SK-N-SH (cell line): ENCODE results near the gene TMEM245. TPM values are rescaled to one million over a fixed set of nuclear protein-coding genes. Genes with fewer than 3 reads are reported as not detected.

Experiments
- CTCF ChIA-PET: fragments of 300-600, 350-600 bp; formaldehyde crosslinking; extraction: SDS; loops from one replicate; lab custom pipeline; 2021; lab: Yijun Ruan, JAX
- POLR2A ChIA-PET: fragments of 350-600 bp; sonication (Branson Sonifier 250); formaldehyde crosslinking; extraction: SDS; loops from one replicate; lab custom pipeline; 2020; ENCODE audit warnings: antibody characterized with exemption, inconsistent platforms; lab: Yijun Ruan, JAX
- DNase-seq: peaks from one replicate; pipeline ENCODE4 v3.0.0; 2012
- H2AFZ ChIP-seq: fragments of 200-600 bp; sonication (generic); 2 replicates; pipeline ENCODE4 v1.8.1; 2016; ENCODE audit warnings: antibody characterized with exemption, mild to moderate bottlenecking, low read depth
- H3F3A ChIP-seq: fragments of 200-600 bp; sonication (generic); replicated peaks from 2 replicates; pipeline ENCODE3; 2016; ENCODE audit warnings: antibody characterized with exemption, mild to moderate bottlenecking; ENCODE audit not compliant: insufficient read depth
- H3K27ac ChIP-seq, 2 experiments: fragments of 200-500 bp in 1 of 2; fragments of 200-600 bp in 1 of 2; sonication (Bioruptor generic) in 1 of 2; sonication (generic), shearing (Covaris generic) in 1 of 2; 2 replicates each; pipeline versions ENCODE4 v1.5.1 to v1.6.1; 2014 to 2016; ENCODE audit warnings: low read depth in 2 of 2, inconsistent platforms in 1 of 2, low read length in 1 of 2, mild to moderate bottlenecking in 1 of 2, mixed read lengths in 1 of 2
- H3K27me3 ChIP-seq: fragments of 200-600 bp; sonication (generic), shearing (Covaris generic); 2 replicates; pipeline ENCODE4 v1.6.1; 2016; ENCODE audit warnings: mixed run types; ENCODE audit not compliant: insufficient read depth
- H3K36me3 ChIP-seq, 2 experiments: fragments of 200-500 bp in 1 of 2; fragments of 200-600 bp in 1 of 2; sonication (Bioruptor generic) in 1 of 2; sonication (generic) in 1 of 2; replicated peaks in 1 of 2; 2 replicates each; pipeline versions ENCODE3 to v1.5.1; 2014 to 2016; ENCODE audit warnings: low read length in 1 of 2, mild to moderate bottlenecking in 1 of 2; ENCODE audit not compliant: insufficient read depth in 2 of 2, control insufficient read depth in 1 of 2
- H3K4me1 ChIP-seq, 2 experiments: fragments of 200-500 bp in 1 of 2; fragments of 200-600 bp in 1 of 2; sonication (Bioruptor generic) in 1 of 2; sonication (generic), shearing (Covaris generic) in 1 of 2; 2 replicates each; pipeline versions ENCODE4 v1.5.1 to v1.6.1; 2014 to 2016; ENCODE audit warnings: low read depth in 1 of 2, low read length in 1 of 2, mixed run types in 1 of 2; ENCODE audit not compliant: insufficient read depth in 2 of 2, control insufficient read depth in 1 of 2
- H3K4me2 ChIP-seq: fragments of 200-600 bp; sonication (generic), shearing (Covaris generic); 2 replicates; pipeline ENCODE4 v1.6.1; 2017; ENCODE audit warnings: mixed run types
- H3K4me3 ChIP-seq, 2 experiments: fragments of 200-500 bp in 1 of 2; fragments of 200-600 bp in 1 of 2; sonication (Bioruptor generic) in 1 of 2; sonication (generic), shearing (Covaris generic) in 1 of 2; 2 replicates each; pipeline versions ENCODE4 v1.5.1 to v1.8.1; 2014 to 2016; ENCODE audit warnings: low read depth in 2 of 2, inconsistent platforms in 1 of 2, low read length in 1 of 2, mild to moderate bottlenecking in 1 of 2, mixed read lengths in 1 of 2, moderate library complexity in 1 of 2
- H3K79me2 ChIP-seq: fragments of 200-600 bp; sonication (generic); 2 replicates; pipeline ENCODE4 v1.8.1; 2017; ENCODE audit warnings: mild to moderate bottlenecking; ENCODE audit not compliant: insufficient read depth
- H3K9ac ChIP-seq: fragments of 200-600 bp; sonication (generic); 2 replicates; pipeline ENCODE4 v1.6.1; 2017; ENCODE audit warnings: mixed run types
- H3K9me2 ChIP-seq: fragments of 200-600 bp; sonication (generic); 2 replicates; pipeline ENCODE4 v1.6.1; 2017; ENCODE audit warnings: mixed run types
- H3K9me3 ChIP-seq: fragments of 200-600 bp; sonication (generic); 2 replicates; pipeline ENCODE4 v1.6.1; 2017; ENCODE audit warnings: mixed run types, mild to moderate bottlenecking, moderate library complexity
- H4K20me1 ChIP-seq: fragments of 200-600 bp; sonication (generic); 2 replicates; pipeline ENCODE4 v1.6.1; 2017; ENCODE audit warnings: mild to moderate bottlenecking, mixed run types; ENCODE audit not compliant: insufficient read depth
- ELF1 ChIP-seq: IDR thresholded peaks from 2 replicates; pipeline ENCODE4 v1.4.0; 2012
- EZH2phosphoT487 ChIP-seq: fragments of 200-600 bp; sonication (generic); IDR thresholded peaks from 2 replicates; pipeline ENCODE4 v1.6.1; 2017; ENCODE audit warnings: low read depth, mixed run types, mild to moderate bottlenecking, antibody characterized with exemption, moderate library complexity, borderline replicate concordance
- MEF2A ChIP-seq: IDR thresholded peaks from 2 replicates; pipeline ENCODE4 v1.4.0; 2012; ENCODE audit warnings: low read depth, borderline replicate concordance
- NFIC ChIP-seq: IDR thresholded peaks from 2 replicates; pipeline ENCODE4 v1.4.0; 2012; ENCODE audit warnings: borderline replicate concordance
- YY1 ChIP-seq: IDR thresholded peaks from 2 replicates; pipeline ENCODE4 v1.4.0; 2012; ENCODE audit warnings: low read depth, mild to moderate bottlenecking
- WGBS: methylation state at CpG from one replicate; pipeline ENCODE4 v1.1.6; 2017; ENCODE audit warnings: low lambda C conversion rate; 5-methylcytosine and 5-hydroxymethylcytosine counted together
- polyA plus RNA-seq, 3 experiments: library from polyadenylated mRNA; depleted of rRNA; stranded (reverse); fragments of >200 nt; gene quantifications; 2 replicates each; pipeline ENCODE4 v1.2.3, GENCODE V29; 2012
- TF ChIP-seq, protein P1 (sequence below): IDR thresholded peaks from 2 replicates; pipeline ENCODE4; 2012
- TF ChIP-seq, protein P2 (sequence below): IDR thresholded peaks from 2 replicates; pipeline ENCODE4 v1.6.1; 2012; ENCODE audit warnings: mild to moderate bottlenecking, low read depth, low read length, moderate library complexity

Gene TMEM245
- polyA plus RNA-seq, 1 of the 3 experiments (the other 2 are of a cell fraction), result 17.5 TPM

DNA sequence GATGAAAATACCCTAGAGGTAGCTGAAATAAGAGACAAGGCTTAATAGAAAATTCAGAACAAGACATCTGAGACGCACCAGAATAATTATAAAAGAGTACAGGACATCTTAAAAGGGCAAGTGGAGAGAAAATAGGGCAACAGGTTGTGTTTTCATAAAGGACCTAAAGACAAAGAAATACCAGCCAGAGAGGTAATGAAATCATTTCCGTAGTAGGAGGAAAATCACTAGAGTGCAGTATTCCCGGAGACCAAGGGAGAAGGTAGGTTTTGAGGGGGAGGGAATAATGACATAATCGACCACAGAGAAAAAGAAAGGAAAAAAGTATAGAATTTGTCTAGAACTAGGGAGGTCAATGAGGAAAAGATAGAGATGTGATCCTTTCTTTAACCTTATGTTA is 80.2 kb downstream of the TMEM245 start:
- POLR2A ChIA-PET, result no interaction called here
- WGBS, result 94% methylated on average over 4 of the region's 4 CpGs
- no peak overlapping the region for H3K4me2 ChIP-seq

DNA sequence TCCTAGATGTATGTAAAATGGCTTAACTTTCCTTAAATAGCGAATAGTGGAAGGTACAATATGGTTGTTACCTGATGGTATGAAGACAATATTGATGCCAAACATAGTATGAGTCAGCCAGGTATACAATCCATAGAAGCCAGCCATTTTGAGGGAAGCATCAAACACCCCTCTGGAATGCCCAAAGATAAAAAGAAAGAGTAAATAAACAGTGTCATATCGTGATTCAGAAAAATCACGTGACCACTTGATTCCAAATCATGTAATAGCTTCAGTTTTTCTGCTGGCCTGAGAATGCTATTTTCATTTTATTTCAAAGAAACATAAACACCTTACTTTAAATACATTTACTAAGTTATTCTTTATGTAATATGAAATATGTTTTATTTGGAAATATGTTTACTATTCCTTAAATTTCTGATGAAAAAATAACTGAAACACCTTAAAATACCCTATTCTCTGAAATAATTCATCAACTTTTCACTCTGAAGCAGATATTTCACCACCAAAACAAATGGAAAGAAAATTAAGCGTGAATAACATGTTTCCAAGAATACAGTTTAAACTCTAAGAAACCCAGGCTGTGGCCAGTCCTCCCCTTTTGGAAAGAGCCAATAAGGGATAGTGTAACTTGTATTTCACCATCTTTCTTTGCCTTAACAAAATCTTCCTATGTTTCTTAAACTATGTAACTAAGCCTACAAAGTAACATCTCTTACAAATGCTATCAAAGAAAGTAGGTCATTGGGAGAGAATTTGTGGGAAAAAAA is 81.6 kb downstream of the TMEM245 start:
- CTCF ChIA-PET, result interaction anchor here (0.6 kb wide), 1 partner anchor 78 kb away, joined by 3 read pairs; no protein-coding TSS in a partner anchor

More for the DNA sequence above, 80.2 kb downstream of the TMEM245 start:
- CTCF ChIA-PET, result no interaction called here
- H3K4me1 ChIP-seq, result peaks cover 0 to 23% of the 10 kb centered on the region in 2 experiments; a peak in 3 of 4 replicates
- peaks cover 28 to 55% of the 10 kb centered on the region in 2 experiments for H3K36me3 ChIP-seq
- peaks cover 27% of the 10 kb centered on the region for H3F3A ChIP-seq
- no peaks in the 10 kb centered on the region for H3K9me3 ChIP-seq
- H3K9ac ChIP-seq, result no peak overlapping the region
- H3K9me2 ChIP-seq, result no peaks in the 10 kb centered on the region
- H2AFZ ChIP-seq, result no peak overlapping the region
- no peak overlapping the region for H3K4me3 ChIP-seq
- TF ChIP-seq EZH2phosphoT487, result no peak
- TF ChIP-seq, protein P1, sequence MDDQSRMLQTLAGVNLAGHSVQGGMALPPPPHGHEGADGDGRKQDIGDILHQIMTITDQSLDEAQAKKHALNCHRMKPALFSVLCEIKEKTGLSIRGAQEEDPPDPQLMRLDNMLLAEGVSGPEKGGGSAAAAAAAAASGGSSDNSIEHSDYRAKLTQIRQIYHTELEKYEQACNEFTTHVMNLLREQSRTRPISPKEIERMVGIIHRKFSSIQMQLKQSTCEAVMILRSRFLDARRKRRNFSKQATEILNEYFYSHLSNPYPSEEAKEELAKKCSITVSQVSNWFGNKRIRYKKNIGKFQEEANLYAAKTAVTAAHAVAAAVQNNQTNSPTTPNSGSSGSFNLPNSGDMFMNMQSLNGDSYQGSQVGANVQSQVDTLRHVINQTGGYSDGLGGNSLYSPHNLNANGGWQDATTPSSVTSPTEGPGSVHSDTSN, result no peak
- TF ChIP-seq, all 33 proteins: peak for 0
- no peaks in the 10 kb centered on the region for H3K27me3 ChIP-seq
- no peak for DNase-seq
- H3K79me2 ChIP-seq, result peaks cover 23% of the 10 kb centered on the region; the same call in 1 of the 2 replicates
- no peaks in the 10 kb centered on the region for H4K20me1 ChIP-seq
- H3K27ac ChIP-seq, result no peak overlapping the region; a peak in 1 of 4 replicates

More for the DNA sequence above, 81.6 kb downstream of the TMEM245 start:
- peak overlapping the region in 1 of 2 experiments; percentile 82; a peak in 2 of 4 replicates for H3K27ac ChIP-seq
- H3K36me3 ChIP-seq, result peaks cover 26 to 58% of the 10 kb centered on the region in 2 experiments
- 90% methylated on average over 4 of the region's 4 CpGs for WGBS
- peaks cover 0 to 26% of the 10 kb centered on the region in 2 experiments; a peak in 3 of 4 replicates for H3K4me1 ChIP-seq
- H3F3A ChIP-seq, result peaks cover 29% of the 10 kb centered on the region
- no peak overlapping the region for H3K9ac ChIP-seq
- H2AFZ ChIP-seq, result no peak overlapping the region
- no peaks in the 10 kb centered on the region for H3K9me3 ChIP-seq
- H4K20me1 ChIP-seq, result no peaks in the 10 kb centered on the region
- H3K4me3 ChIP-seq, result no peak overlapping the region
- POLR2A ChIA-PET, result no interaction called here
- no peak overlapping the region for H3K4me2 ChIP-seq
- H3K27me3 ChIP-seq, result no peaks in the 10 kb centered on the region
- H3K9me2 ChIP-seq, result no peaks in the 10 kb centered on the region
- TF ChIP-seq NFIC (no peak), MEF2A (no peak), YY1 (no peak), ELF1 (no peak)
- TF ChIP-seq, protein P2, sequence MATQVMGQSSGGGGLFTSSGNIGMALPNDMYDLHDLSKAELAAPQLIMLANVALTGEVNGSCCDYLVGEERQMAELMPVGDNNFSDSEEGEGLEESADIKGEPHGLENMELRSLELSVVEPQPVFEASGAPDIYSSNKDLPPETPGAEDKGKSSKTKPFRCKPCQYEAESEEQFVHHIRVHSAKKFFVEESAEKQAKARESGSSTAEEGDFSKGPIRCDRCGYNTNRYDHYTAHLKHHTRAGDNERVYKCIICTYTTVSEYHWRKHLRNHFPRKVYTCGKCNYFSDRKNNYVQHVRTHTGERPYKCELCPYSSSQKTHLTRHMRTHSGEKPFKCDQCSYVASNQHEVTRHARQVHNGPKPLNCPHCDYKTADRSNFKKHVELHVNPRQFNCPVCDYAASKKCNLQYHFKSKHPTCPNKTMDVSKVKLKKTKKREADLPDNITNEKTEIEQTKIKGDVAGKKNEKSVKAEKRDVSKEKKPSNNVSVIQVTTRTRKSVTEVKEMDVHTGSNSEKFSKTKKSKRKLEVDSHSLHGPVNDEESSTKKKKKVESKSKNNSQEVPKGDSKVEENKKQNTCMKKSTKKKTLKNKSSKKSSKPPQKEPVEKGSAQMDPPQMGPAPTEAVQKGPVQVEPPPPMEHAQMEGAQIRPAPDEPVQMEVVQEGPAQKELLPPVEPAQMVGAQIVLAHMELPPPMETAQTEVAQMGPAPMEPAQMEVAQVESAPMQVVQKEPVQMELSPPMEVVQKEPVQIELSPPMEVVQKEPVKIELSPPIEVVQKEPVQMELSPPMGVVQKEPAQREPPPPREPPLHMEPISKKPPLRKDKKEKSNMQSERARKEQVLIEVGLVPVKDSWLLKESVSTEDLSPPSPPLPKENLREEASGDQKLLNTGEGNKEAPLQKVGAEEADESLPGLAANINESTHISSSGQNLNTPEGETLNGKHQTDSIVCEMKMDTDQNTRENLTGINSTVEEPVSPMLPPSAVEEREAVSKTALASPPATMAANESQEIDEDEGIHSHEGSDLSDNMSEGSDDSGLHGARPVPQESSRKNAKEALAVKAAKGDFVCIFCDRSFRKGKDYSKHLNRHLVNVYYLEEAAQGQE, result no peak
- no peak for DNase-seq
- H3K79me2 ChIP-seq, result peaks cover 30% of the 10 kb centered on the region; the same call in 1 of the 2 replicates
